Left lobe of liver (tissue), 2 donors: ENCODE results near the gene CARD6. TPM values are rescaled to one million over a fixed set of nuclear protein-coding genes. Genes with fewer than 3 reads are reported as not detected.
"Not testable (repeated sequence)": the region's sequence is repeated elsewhere in the genome, so short reads cannot be mapped to it uniquely, and the experiment has no call there.

Experiments used
- ATAC-seq: fragments of 200-7000 bp; cut with Tn5 transposase; one replicate; pipeline ENCODE4 v1.9.1; 2020; ENCODE audit warnings: mild to moderate bottlenecking, moderate library complexity
- DNase-seq: peaks from one replicate; pipeline ENCODE4 v3.0.0-alpha.2; 2020; ENCODE audit warnings: low spot score
- total RNA-seq: library from RNA; stranded (reverse); gene quantifications from one replicate; pipeline ENCODE4 v1.2.1, GENCODE V29; 2021
- donor health status: DM: no; HTN: no; CAD: no; lungs with moderate emphysema.
- donor health status: DM: no; HTN: yes; CAD: no.

CARD6 gene
- total RNA-seq, 1 donor from 2014 or later, result 2.4 TPM

DNA sequence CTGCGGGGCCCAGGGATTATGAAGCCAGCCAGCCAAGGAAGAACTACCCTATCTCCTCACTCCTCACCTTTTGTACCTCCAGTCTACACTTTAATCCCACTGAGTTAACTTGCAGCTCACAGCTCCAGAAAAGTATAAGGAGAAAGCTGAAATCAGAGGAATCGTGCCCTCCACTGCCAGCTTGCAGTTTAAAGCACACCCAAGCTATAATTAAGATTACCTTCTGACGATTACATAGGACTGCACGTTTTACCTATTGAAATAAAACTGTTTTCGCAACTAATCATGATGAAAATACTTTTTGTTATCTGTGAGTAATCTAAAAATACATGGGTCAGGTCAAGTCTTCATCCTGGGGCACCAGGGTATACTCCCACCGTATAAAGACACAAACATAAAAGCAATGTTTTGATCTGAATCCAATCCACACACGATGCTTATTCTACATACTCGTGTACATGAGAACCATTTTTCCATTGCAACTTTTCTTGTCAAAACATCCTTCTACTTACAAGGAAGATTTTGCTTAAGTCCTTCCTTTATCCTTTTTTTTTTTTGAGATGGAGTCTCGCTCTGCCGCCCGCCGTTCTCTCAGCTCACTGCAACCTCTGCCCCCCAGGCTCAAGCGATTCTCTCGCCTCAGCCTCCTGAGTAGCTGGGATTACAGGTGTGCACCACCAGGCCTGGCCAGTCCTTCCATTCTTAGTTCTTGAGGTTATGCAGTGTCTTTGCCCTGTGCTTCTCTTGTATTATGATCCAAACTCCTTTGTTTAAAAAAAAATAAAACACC lies 13.8 kb upstream of the CARD6 start:
- DNase-seq, result no peak
- no peak for ATAC-seq

DNA sequence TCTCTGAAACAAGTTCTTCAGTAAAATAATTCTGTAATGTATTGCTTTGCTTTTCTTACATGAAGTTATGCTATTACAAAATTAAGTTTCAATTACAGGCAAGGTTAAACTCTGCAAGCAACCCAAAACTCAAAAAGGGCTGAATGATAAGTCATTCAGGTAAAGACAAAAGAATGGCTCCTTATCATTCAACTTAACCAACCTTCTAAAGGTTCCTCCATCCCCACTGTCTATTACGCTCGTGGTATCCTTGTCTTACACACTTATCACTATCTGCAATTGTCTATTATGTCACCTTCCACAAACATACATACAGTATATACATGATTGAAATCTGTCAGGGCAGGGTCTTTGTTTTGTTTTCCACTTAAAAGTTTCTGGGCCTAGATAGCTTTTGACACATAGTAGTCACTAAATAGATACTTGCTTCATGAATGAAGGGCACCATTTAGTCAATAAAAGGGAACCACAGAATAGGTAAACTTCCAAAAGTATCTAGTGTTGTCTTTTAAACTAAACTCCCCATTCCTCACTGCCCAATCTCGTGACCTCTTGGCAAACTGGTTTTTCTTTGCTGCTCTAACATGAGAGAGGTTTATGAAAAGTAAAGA lies 13.0 kb upstream of the CARD6 start:
- no peak for ATAC-seq

DNA sequence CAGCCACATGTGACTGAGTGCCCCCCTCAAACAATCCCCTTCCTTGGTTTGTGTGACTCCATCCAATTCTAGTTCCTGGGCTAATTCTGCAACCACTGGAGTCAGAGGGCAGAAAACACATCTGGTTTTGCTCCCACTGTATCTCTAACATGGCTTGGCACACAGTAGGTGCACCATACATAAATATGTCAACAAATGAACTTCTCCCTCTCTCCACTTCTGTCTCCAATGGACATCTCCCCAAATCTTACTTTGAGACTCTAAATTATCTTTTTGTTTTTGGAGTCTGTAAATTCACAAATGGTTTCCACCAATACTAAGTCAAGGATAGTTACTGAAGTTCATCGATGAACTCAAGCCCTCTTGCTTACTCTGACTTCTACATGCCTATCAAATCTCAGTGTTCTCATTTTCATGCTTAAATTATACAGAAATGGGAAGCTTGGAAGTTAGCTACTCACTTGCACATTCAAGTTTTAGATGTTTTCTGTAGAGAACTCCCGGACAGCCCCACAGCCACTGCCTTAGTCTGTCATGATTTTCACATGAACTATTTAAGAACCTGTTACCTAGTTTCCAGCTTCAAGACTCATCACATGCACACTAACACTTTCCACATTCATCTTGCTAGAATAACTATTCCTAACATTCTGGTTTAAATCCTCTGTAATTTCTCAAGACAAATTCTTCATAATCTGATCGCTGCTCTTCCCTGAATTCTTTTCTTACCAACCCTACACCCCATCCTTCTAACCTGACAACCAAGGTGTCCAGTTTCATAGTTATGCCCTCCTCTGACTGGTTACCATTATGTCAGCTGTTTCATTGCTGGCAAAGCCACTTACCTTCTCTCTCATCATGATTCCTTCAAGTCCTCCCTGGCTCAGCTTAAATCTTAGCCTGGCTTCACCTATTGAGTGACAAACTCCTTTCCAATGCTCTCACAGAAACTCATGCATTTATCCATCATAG lies 12.2 kb upstream of the CARD6 start:
- no peak for ATAC-seq
- no peak for DNase-seq

More for the DNA sequence above, 13.0 kb upstream of the CARD6 start:
- DNase-seq, result no peak

GRCh38 chr5:40829748-40830533 lies 11.2 kb upstream of the CARD6 start:
- DNase-seq, result no peak
- no peak for ATAC-seq

GRCh38 chr5:40831346-40832210 lies 9.6 kb upstream of the CARD6 start:
- DNase-seq (no peak), ATAC-seq (no peak)

DNA sequence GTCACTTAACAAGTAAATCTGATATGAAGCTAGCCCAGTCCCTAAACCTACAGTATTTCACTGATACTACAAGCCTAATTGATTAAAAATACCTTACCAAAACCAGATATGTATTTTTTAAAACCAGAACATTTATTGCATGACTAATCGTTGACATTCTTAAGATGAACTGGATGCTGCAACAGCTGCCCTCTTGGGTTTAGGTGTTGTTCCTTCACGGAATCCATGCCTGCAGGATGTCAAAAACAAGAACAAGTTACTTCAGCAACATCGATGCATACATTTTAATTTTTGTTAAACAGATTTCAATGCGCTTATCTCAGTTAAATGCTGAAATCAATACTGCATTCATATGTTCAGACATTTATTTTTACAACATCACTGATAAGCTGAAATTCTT lies 8.8 kb upstream of the CARD6 start:
- no peak for ATAC-seq
- no peak for DNase-seq

GRCh38 chr5:40833712-40834229 lies 7.4 kb upstream of the CARD6 start:
- DNase-seq, result no peak
- ATAC-seq, result no peak

DNA sequence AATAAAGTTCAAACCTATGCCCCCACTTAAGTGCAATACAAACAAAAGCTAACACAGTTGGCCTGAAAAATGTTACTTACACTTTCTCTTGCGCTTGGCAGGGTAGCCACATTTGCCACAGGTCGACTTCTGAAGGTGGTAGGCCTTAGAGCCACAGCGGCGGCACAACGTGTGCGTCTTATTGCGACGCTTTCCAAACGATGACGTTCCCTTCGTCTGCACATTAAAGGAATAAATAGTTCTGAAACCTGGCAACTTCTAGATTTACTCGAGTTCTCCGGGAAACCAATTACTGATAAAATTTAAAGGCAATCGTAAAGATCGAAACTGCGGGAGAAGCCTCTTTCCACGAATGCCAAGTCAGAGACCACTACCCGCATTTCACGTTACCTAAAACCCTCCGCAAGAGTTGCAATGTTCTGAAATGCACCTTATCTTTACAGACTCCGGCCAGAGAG lies 6.7 kb upstream of the CARD6 start:
- peak; percentile 12 for ATAC-seq
- DNase-seq, result no peak

- ATAC-seq, result peak; percentile 98
- DNase-seq, result peak; percentile 97
These were observed 6.0 kb upstream of the CARD6 start, which contains the start of gene RPL37 for GRCh38 chr5:40834849-40835787. TSS of gene RPL37 (minus strand) at chr5:40835222. CDS start at chr5:40835185, 37 bp downstream.

DNA sequence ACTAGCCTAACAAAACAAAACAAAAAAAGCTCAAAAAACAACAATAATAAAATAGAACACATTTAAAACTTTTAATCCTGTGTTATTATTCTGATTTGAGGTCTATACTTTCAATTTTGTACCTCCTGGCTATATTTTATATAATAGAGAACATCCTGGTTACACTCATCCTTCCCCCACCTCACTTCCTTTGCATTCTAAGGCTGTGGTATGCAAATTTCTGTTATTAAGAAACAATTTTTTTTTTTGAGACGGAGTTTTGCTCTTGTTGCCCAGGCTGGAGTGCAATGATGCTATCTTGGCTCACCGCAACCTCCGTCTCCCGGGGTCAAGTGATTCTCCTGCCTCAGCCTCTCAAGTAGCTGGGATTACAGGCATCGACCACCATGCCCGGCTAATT lies 3.1 kb upstream of the CARD6 start:
- ATAC-seq (no peak), DNase-seq (no peak)

DNA sequence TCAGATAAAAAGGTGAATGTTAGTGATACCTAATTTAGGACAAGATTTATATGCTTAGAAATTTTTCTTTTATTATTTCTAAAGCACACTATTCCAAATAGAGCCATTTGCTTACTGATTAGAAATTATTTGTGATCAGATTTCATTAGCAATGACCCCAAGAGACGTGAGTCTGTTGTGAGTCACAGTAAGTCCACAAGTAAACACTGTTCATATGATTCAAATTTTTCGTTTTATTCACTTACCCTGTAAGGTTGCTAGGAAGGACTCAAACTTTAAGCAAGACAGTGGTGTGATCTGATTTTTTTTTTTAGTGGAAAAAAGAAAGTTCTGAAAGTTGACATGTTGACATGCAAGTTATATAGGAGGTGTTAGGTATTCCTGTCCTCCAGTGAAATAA lies 1.2 kb downstream of the CARD6 start:
- DNase-seq (no peak), ATAC-seq (no peak)

- no peak for DNase-seq
- ATAC-seq, result no peak
These were observed 3.4 kb downstream of the CARD6 start for GRCh38 chr5:40844565-40844964.

GRCh38 chr5:40846371-40846770 lies 5.2 kb downstream of the CARD6 start:
- DNase-seq (no peak), ATAC-seq (no peak)

DNA sequence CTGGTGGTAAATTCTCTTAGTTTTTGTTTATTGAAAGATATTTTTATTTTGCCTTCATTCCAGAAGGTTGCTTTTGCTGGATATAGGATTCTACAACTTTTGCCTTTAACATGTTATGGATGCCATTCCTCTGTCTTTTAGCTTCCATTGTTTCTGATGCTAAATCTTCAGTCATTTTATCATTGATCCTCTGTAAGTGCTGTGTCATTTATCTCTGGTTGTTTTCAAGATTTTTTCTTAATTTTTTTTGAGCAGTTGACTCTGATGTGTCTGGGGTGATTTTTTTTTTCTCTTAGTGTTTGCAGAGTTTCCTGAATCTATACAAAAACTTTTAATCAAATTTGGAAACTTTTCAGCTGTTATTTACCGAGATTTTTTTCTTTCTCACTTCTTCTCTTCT lies 6.4 kb downstream of the CARD6 start:
- no peak for ATAC-seq
- DNase-seq, result no peak

- DNase-seq, result no peak
- ATAC-seq, result no peak
These were observed 12.5 kb downstream of the CARD6 start for GRCh38 chr5:40853632-40854192.

GRCh38 chr5:40860711-40861110 lies 19.5 kb downstream of the CARD6 start:
- no peak for ATAC-seq

GRCh38 chr5:40865004-40865403 lies 23.8 kb downstream of the CARD6 start:
- not testable (repeated sequence) for DNase-seq, ATAC-seq

More at GRCh38 chr5:40860711-40861110, 19.5 kb downstream of the CARD6 start:
- DNase-seq, result no peak

GRCh38 chr5:40866844-40867243 lies 25.7 kb downstream of the CARD6 start:
- ATAC-seq (no peak), DNase-seq (no peak)
